GM19397 (cell line): ENCODE results near the gene NEMP2.

Experiments
- ATAC-seq: cut with Tn5 transposase; IDR thresholded peaks from one replicate; pipeline ENCODE4 v1.9.1; 2021; ENCODE audit warnings: mild to moderate bottlenecking, moderate library complexity; ENCODE audit not compliant: unreplicated experiment

NEMP2 gene

DNA sequence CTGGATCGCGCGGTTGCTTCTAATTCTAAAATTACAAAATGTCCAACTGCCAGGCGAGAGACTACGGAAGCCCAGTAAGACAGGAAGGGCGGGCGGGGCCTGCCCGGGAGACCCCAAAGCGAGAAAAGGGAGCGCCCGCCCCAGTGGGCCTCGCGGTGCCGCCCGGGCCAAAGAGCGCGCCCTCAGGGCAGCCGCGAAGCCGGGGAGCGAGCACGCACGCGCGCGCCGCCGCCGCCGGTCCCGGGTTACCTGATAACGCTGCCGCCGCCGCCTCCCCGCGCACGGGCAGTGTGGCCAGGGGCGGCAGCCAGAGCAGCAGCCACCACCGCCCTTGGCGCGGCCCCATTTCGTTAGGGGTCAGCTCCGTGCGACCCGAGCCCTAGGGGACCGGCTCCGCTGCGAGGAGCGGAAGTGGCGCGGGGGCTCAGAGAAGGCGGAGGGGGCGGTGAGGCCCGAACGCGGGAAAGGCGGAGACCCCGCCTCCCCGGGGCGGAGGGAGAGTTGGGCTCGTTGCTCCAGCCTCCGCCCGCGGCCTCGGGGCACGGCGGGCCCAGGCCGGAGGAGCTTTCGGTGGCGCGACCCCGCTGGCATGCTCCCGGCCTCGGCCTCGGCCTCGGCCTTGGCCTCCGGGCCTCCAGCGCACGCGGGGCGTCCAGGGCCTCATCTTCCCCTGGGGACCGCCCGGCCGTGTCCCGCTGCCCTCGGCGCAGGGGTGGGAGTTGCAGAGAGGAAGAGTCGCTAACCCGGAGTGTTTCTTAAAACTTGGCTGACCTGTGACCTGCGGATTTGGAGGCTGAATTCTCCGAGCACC, at the start of gene NEMP2:
TSS of gene NEMP2 (minus strand) at position 413 of the 811 bp plus-strand sequence. CDS start at position 346, 67 bp downstream.
- peak; percentile 79 for ATAC-seq

DNA sequence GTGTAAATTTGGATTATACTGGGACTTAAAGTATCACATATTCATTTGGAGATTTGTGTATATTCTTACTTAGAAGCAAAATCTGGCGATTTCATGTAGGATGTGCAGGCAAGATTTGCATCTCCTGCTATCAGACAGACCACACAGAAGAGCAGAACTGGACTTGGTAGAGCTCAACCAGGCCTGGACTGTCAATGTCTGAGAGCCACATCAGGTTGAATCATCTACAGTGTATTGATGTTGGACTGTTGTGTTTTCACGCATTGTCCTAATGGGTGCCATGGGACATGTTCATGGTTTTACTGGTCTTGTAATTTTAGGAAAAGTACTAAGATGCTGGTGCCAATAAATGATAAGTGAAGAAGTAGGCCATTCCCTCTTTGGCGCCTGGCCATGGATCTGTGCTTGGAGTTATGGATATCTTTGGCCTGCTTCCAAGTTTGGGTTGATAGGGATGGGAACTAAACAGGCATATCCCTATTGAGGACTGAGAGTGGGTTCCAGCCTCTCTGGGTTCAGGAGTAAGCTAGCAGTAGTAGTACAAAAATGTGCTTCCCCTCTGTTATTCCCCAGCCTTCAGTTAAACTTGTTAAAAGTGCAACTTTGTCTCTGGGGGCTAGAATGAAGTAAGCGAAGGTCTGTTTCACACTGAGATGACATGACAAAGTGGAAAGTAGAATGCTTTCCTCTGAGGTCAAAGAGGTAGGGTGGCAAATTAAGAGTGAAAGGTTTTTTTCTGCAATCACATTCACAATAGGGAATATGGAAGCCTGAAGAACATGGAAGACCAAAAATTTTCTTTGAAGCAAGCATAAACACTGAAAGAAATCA, 49.2 kb upstream of the NEMP2 start:
- peak; percentile 78 for ATAC-seq

GRCh38 chr2:190582736-190583506, 48.4 kb upstream of the NEMP2 start:
- ATAC-seq, result peak; percentile 48

DNA sequence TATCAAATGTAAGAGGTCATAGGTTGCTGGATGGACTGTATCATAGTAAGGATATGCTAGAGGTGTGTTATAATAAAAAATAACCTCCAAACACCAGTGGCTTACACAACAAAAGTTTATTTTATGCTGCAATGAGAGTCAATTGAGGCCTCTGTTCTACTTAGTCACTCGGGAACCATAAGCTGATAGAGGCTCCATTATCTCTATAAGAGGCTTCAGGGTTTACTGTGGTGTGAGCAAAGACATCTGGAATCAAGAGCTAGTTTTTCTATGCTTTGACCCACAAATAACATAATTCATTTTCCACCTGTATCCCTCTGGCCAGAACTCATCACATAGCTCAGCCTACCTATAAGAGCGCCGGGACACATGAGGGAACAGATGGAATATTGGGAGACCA, 47.5 kb upstream of the NEMP2 start:
- no peak for ATAC-seq

DNA sequence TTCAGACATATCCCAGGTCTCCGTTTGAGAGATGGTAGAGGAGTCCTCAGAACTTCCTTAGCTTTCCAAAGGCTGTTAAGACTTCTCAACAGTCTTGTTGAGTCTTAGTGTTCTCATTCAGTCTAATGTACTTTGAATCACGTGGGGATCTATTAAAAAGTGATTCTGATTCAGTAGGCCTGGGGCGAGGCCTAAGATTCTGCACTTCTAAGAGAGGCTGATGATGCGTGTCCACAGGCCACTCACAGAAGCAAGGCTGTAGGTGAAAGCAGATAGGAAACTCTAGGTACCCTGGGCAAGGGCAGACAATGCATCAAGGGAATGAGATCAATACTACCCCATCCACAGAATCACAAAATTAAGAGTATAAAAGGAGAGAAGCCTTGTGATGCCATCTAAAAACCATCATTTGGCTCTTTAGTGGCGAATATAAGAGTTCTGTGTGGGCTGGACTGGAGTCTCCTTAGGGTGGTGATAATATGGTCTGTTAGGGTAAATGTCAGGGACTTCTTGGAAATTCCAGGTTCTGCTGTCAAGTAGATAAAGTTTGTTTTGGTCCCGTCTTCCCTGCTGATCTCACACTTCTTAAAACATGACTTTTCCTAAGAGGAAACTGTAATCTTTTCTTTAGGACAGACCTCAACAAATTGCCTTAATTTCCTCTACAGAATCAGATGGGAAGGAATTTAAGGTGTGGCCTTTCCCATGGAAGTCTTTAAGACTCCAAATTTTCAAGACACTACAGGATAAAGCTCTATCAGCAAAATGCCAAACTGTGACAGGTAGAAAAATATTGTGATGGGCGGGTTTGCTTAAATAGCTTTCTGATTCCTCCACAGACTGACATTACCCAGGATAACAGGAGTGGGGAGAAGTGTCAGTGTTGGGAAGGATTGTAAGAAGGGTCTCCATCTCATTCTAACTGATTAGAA, 45.7 kb upstream of the NEMP2 start:
- no peak for ATAC-seq

DNA sequence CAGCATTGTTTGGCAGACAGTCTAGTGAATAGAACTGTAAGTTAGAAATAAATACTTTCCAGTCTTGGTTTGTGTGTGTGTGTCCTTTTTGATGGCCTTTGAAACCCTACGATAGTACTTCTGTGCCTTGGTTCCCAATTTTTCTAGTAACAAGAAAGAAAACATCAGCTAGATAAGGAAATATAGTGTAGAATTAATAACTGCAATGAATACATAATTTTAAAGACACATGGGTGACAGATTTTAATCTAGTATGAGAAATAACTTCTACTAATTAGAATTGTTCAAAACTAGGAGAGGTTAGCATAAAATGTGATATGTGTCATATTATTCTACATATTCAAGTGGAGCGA, 44.5 kb upstream of the NEMP2 start:
- ATAC-seq, result no peak

DNA sequence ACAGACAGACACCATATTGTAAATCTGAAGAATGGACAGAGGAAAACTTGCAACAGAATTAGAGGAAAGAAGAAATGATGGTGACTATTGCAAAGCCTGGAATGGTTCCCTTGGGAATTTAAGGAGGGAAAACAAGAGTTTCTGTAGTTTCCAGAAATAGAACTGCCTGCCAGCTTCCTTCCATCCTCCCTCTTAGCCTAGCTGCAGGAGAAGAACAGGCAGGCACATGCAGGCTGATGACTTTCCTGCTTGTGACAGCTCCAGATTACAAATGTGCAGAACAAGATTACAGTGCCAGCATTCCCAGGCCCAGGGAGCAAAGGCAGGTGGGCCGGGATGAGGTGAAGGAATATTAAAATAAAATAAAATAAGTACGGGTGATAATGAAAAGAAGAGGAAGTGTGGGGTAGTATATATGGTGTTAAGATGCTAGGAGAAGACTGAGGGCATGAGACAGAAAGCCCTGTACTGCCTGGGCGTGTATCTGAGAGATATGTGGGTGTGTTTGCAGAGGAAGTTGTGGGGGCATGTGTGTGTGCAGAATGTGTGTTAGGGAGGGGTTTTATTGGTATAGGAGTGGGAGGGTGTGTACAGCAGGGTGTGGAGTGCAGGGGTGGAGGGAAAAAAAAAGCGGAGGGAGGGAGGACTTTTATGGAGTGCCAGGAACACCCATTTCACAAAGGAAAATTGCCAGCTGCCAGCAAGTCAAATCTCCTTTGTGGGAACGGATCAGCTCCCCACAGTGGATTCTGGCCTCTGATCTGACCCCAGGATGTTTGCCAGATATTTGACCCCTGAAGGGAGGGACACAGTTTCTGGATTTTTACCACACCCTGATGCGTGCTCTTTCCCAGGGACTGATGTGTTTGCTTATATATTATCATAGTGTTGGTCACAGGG, 43.9 kb upstream of the NEMP2 start:
- ATAC-seq, result no peak

DNA sequence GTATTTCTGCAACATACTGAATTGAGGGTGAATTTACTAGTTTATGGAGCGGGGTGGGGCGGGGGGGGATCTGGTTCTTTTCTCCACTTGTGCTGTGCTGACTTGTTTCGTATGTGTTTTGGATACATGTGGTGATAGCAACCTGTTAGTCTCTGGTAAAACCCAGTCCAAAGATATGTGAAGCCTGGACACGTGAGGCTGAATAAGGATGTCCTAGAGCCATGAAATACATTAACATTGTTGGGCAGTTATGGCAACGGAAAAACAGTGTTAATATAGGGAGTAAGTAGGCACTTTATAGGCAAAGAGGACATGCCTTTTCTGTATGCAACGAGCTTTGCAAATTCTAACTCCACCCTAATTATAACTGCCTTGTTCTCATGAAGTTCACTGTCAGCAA, 42.1 kb upstream of the NEMP2 start:
- ATAC-seq, result no peak

DNA sequence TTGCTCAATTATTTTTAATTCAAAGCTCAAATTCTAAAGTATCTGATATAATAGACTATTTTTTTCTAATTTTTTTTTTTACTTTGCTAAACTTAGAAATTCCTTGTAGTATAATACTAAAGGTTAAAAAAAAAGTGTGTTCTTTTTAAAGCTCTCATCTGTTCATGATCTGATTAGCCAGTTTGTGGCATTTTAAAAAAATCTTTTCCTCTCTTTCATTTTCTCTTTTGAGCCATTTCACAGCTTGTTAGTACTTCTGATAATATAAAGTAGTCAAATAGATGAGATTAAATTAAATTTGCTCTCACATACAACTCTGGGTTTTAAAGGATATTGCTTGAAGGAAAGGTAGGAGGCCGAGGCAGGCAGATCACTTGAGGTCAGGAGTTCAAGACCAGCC, 40.7 kb upstream of the NEMP2 start:
- no peak for ATAC-seq

DNA sequence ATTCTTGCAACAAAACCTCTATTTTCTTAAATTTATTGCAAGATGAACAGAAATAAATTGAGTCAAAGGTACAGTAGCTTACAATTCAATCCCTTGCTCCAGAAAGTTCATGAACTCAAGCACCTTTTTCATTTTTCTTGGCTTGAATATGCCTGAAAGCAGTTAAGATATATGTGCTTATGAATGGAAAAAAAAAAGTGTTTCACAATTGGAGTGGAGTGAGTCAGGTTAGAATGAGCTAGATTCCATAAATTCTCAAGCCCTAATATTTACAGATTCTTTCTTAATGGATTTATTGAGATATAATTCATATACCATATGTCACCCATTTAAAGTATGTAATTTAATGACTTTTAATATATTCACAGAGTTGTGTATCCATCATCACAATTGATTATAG, 39.6 kb upstream of the NEMP2 start:
- no peak for ATAC-seq

GRCh38 chr2:190572246-190572645, 37.7 kb upstream of the NEMP2 start:
- ATAC-seq, result no peak

- ATAC-seq, result no peak
Observed at GRCh38 chr2:190571686-190572085, 37.2 kb upstream of the NEMP2 start.

DNA sequence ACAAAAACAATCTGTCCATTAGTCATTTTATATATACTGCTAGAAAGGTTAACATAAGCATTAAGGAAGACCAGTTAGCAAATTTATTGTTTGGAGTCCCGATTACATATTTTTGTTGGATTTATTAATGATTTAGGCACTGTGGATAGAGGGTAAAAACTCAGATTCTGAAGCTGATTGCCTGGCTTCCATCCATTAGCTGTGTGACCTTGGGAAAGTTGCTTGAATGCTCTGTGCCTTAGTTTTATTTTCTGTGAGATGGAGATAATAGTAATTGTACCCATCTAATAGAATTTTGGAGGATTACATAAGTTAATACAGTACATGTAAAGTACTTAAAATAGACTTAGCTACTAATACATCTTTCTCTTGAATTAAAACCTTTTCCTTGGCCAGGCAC, 36.3 kb upstream of the NEMP2 start:
- no peak for ATAC-seq

GRCh38 chr2:190569994-190570755, 35.7 kb upstream of the NEMP2 start:
- ATAC-seq, result no peak

DNA sequence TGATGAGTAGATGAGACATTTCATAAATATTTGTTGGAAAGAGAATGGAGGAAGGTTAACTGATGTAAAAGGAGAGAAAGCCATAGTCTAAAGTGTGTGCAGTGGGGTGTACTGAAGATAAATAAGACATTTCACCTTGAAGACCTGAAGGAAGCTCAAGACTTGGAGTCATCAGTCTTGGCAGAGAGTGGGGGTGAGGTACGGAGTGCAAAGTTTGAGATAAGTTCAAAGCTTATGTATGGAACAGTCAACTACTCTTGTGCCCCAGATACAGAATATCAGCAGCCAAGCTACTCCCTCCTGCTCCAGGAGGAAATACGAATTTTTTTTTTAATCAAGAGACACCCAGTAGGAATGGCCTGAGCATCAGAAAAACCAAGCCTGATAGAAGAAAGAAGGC, 30.3 kb upstream of the NEMP2 start:
- ATAC-seq, result no peak

DNA sequence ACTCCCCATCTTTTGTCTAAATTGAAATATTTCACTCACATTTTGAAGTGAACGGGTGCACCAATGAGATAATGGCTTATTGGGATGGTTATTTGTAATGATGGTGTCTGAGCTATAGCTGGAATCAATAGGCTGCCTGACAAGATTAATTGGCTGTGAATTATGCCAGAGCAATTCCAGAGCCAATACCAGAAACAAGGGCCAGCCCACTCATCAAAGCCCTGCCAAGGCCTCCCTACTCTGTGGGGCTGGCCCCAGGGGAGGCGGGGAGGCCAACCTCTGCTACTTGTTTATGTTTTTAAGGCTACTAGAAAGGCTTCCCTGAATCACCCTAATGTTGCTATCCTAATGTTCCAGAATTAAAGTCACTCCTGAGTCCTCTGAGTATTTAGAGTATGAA, 29.1 kb upstream of the NEMP2 start:
- no peak for ATAC-seq

DNA sequence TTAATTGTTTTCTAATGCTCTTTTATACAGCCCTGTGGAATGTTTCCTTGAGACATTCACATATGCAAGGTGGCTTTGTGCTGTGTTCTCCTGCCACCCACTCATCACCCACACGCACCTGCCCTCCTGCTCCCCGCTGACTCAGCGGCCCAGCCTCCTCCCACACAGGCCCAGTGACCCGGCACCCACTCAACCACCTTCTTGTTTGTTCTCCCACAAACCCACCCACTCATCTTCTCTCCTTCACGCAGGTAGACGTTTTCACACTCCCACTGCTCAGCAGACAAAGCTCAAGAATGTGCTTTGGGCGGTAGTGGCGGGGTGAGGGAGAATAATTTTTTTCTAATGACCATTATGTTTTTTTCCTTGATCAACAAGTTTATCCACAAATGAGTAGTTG, 28.6 kb upstream of the NEMP2 start:
- ATAC-seq, result no peak

DNA sequence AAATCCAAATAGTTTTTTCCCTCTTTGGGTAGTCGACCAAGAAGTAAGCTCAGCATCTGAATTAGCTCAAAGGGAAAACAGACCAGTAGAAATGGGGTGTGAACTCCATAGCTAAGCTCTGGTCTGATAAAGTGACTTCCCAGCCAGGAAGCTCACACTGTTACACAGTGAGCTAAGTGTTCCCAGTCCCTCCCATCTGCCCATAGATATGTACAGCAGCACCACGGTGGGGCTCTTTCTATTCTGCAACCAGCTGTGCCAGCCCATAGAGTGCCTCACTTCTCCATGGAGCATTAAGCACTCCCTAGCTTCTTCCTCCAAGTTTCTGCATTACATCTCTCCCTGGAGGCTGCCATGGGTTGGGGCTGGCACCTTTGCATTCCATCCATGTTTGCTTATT, 27.6 kb upstream of the NEMP2 start:
- no peak for ATAC-seq

DNA sequence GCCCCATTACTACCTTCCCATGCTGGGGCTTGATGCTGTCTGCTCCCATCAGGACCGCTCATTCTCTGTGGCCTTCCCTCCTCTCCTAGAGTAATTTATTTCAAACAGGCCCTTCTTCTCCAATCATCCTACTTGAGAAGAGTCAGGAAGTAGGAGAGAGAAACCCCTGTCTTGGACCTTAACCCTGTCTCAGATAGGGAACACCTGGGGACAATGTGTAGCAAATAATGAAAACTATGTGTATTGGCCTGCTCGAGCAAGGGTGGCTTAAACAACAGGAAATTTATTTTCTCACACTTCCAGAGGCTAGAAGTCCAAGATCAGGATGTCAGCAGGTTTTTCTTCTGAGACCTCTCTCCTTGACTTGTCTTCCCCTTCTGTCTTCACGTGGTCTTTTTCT, 26.6 kb upstream of the NEMP2 start:
- no peak for ATAC-seq
